ENCODE data around the gene SPINK7. TPM values are rescaled to one million over a fixed set of nuclear protein-coding genes. Genes with fewer than 3 reads are reported as not detected.

Gene SPINK7
- polyA plus RNA-seq, 3 donors = 0.13 to 0.82 (median 0.37) TPM

- no peak for DNase-seq
These were observed 31.6 kb downstream of the SPINK7 start for GRCh38 chr5:148343603-148344487.

GRCh38 chr5:148347706-148348105 is 35.5 kb downstream of the SPINK7 start:
- DNase-seq = no peak

GRCh38 chr5:148352696-148353095 is 40.5 kb downstream of the SPINK7 start:
- no peak for DNase-seq

- DNase-seq = no peak
These were observed 41.4 kb downstream of the SPINK7 start for GRCh38 chr5:148353634-148354033.

- no peak for DNase-seq
These were observed 52.1 kb downstream of the SPINK7 start for GRCh38 chr5:148364343-148364742.

Other genes starting within 250 kb of the SPINK7 start
- under 1 TPM; 0.42 to 0.47 (median 0.43) TPM for gene SPINK5, start 248.4 kb upstream of the SPINK7 start, polyA plus RNA-seq (ENCODE audit: insufficient read length in 3 of 3)
- not detected for gene SPINK14, start 143.9 kb upstream of the SPINK7 start, polyA plus RNA-seq (ENCODE audit: insufficient read length in 3 of 3)
- not detected for gene SPINK6, start 109.4 kb upstream of the SPINK7 start, polyA plus RNA-seq (ENCODE audit: insufficient read length in 3 of 3)
- gene MARCOL, start 73.9 kb upstream of the SPINK7 start, polyA plus RNA-seq (ENCODE audit: insufficient read length in 3 of 3) = not detected
- gene SPINK13, start 43.6 kb upstream of the SPINK7 start, polyA plus RNA-seq (ENCODE audit: insufficient read length in 3 of 3) = under 1 TPM; 0.40 to 0.91 (median 0.81) TPM
- gene SPINK9, start 23.1 kb downstream of the SPINK7 start, polyA plus RNA-seq (ENCODE audit: insufficient read length in 3 of 3) = under 1 TPM in 1 of 3 donors, not detected in 2; 0.14 TPM
- 10 to 100 TPM; 39.8 to 57.6 (median 46.3) TPM for gene FBXO38, start 71.5 kb downstream of the SPINK7 start, polyA plus RNA-seq (ENCODE audit: insufficient read length in 3 of 3)

Data from renal pelvis (tissue), 4 donors.